IMR-90 (cell line): ENCODE results near the gene PHOSPHO2. TPM values are rescaled to one million over a fixed set of nuclear protein-coding genes. Genes with fewer than 3 reads are reported as not detected.

Experiments
- ATAC-seq: fragments of 200-7000 bp; cut with Tn5 transposase; 2 replicates; pipeline ENCODE4 v1.9.1; 2020; ENCODE audit warnings: low read depth, mild to moderate bottlenecking, moderate library complexity
- BruUV-seq: library from RNA; stranded (reverse); fragments of 400-500 nt; replicated peaks from 2 replicates; lab custom pipeline; 2021; lab: Mats Ljungman, UMichigan
- CTCF ChIA-PET: fragments of 300-600 bp; formaldehyde crosslinking; extraction: SDS; loops from one replicate; lab custom pipeline; 2021; ENCODE audit warnings: antibody characterized with exemption; lab: Yijun Ruan, JAX
- POLR2A ChIA-PET: fragments of 300-600 bp; sonication (Branson Sonifier 250); formaldehyde crosslinking; loops from one replicate; lab custom pipeline; 2022; ENCODE audit warnings: antibody characterized with exemption; ENCODE audit not compliant: unreplicated experiment; lab: Charles Lee
- DNase-seq: peaks from one replicate; pipeline ENCODE4 v3.0.0; 2013
- H2AFZ ChIP-seq: replicated peaks from 2 replicates; pipeline ENCODE3; 2013; ENCODE audit warnings: low read length, mild to moderate bottlenecking; ENCODE audit not compliant: poor library complexity
- H2AK5ac ChIP-seq: 2 replicates; pipeline ENCODE4 v1.6.1; 2013; ENCODE audit warnings: low read depth, low read length, inconsistent platforms
- H2AK9ac ChIP-seq: replicated peaks from 2 replicates; pipeline ENCODE3; 2013; ENCODE audit warnings: mild to moderate bottlenecking, low read depth, low read length, moderate library complexity; ENCODE audit not compliant: poor library complexity
- H2BK120ac ChIP-seq: 2 replicates; pipeline ENCODE4 v1.6.1; 2013; ENCODE audit warnings: low read depth, low read length, inconsistent platforms
- H2BK15ac ChIP-seq: 3 replicates; pipeline ENCODE4 v1.6.1; 2013; ENCODE audit warnings: low read depth, low read length, inconsistent platforms
- H2BK20ac ChIP-seq: 2 replicates; pipeline ENCODE4 v1.6.1; 2013; ENCODE audit warnings: low read depth, mild to moderate bottlenecking, inconsistent platforms, low read length, moderate library complexity
- H2BK5ac ChIP-seq: 2 replicates; pipeline ENCODE4 v1.6.1; 2013; ENCODE audit warnings: mild to moderate bottlenecking, low read depth, low read length, inconsistent platforms; ENCODE audit not compliant: poor library complexity, severe bottlenecking
- H3K14ac ChIP-seq: replicated peaks from 2 replicates; pipeline ENCODE4 v1.6.1; 2013; ENCODE audit warnings: low read depth, low read length, inconsistent platforms
- H3K18ac ChIP-seq: 2 replicates; pipeline ENCODE4 v1.6.1; 2013; ENCODE audit warnings: low read depth, low read length, control low read depth
- H3K23ac ChIP-seq: 2 replicates; pipeline ENCODE4 v1.6.1; 2013; ENCODE audit warnings: low read depth, low read length, inconsistent platforms
- H3K27ac ChIP-seq: 2 replicates; pipeline ENCODE4 v1.5.1; 2013; ENCODE audit warnings: mild to moderate bottlenecking, control low read depth, low read length; ENCODE audit not compliant: insufficient read depth
- H3K27me3 ChIP-seq: 2 replicates; pipeline ENCODE4 v1.6.1; 2013; ENCODE audit warnings: low read length; ENCODE audit not compliant: control insufficient read depth, insufficient read depth
- H3K36me3 ChIP-seq: 2 replicates; pipeline ENCODE4 v1.6.1; 2013; ENCODE audit warnings: low read length, mixed read lengths; ENCODE audit not compliant: control insufficient read depth, insufficient read depth
- H3K4ac ChIP-seq: 2 replicates; pipeline ENCODE4 v1.6.1; 2013; ENCODE audit warnings: low read depth, low read length, inconsistent platforms
- H3K4me1 ChIP-seq: 2 replicates; pipeline ENCODE4 v1.6.1; 2013; ENCODE audit warnings: low read length, mixed read lengths; ENCODE audit not compliant: control insufficient read depth, insufficient read depth
- H3K4me2 ChIP-seq: 2 replicates; pipeline ENCODE4 v1.6.1; 2013; ENCODE audit warnings: low read depth, mild to moderate bottlenecking, control low read depth, low read length, moderate library complexity
- H3K4me3 ChIP-seq: 2 replicates; pipeline ENCODE4 v1.5.1; 2013; ENCODE audit warnings: low read depth, mild to moderate bottlenecking, control low read depth, low read length, moderate library complexity; ENCODE audit not compliant: insufficient read depth
- H3K56ac ChIP-seq: 2 replicates; pipeline ENCODE4 v1.6.1; 2013; ENCODE audit warnings: low read length, inconsistent platforms; ENCODE audit not compliant: insufficient read depth; ENCODE audit errors: extremely low read depth
- H3K79me1 ChIP-seq, 2 experiments: 2 replicates each; pipeline ENCODE4 v1.6.1; 2013; ENCODE audit warnings: low read length in 2 of 2, inconsistent platforms in 1 of 2, low read depth in 1 of 2
- H3K9ac ChIP-seq: 2 replicates; pipeline ENCODE4 v1.6.1; 2013; ENCODE audit warnings: low read depth, low read length, control low read depth
- H3K9me1 ChIP-seq: 2 replicates; pipeline ENCODE4 v1.6.1; 2013; ENCODE audit warnings: low read length, inconsistent platforms; ENCODE audit not compliant: insufficient read depth
- H3K9me3 ChIP-seq: 2 replicates; pipeline ENCODE4 v1.6.1; 2013; ENCODE audit warnings: low read length; ENCODE audit not compliant: control insufficient read depth, insufficient read depth
- H4K20me1 ChIP-seq: 2 replicates; pipeline ENCODE4 v1.6.1; 2013; ENCODE audit warnings: low read length, inconsistent platforms; ENCODE audit not compliant: insufficient read depth
- H4K5ac ChIP-seq: 2 replicates; pipeline ENCODE4 v1.6.1; 2013; ENCODE audit warnings: mild to moderate bottlenecking, low read depth, low read length, control low read depth
- H4K8ac ChIP-seq, 2 experiments: 2 replicates each; pipeline ENCODE4 v1.6.1; 2013; ENCODE audit warnings: low read depth in 2 of 2, low read length in 2 of 2, control low read depth in 1 of 2, inconsistent platforms in 1 of 2
- H4K91ac ChIP-seq: 2 replicates; pipeline ENCODE4 v1.6.1; 2013; ENCODE audit warnings: low read depth, low read length, inconsistent platforms; ENCODE audit not compliant: insufficient read depth
- BHLHE40 ChIP-seq: fragments of 150-350 bp; IDR thresholded peaks from 2 replicates; pipeline ENCODE4 v1.6.1; 2016; ENCODE audit warnings: mild to moderate bottlenecking, low read depth, low read length
- MAZ ChIP-seq: IDR thresholded peaks from 2 replicates; pipeline ENCODE4 v1.6.1; 2012; ENCODE audit warnings: low read depth, mild to moderate bottlenecking, low read length, improper control_type of control experiment, moderate library complexity, borderline replicate concordance
- RAD21 ChIP-seq: IDR thresholded peaks from 2 replicates; pipeline ENCODE4 v1.6.1; 2012; ENCODE audit warnings: low read length, improper control_type of control experiment
- USF2 ChIP-seq: fragments of 150-350 bp; IDR thresholded peaks from 2 replicates; pipeline ENCODE4 v1.6.1; 2017; ENCODE audit warnings: mild to moderate bottlenecking, antibody characterized with exemption, low read length, low read depth
- WGBS, 2 experiments: methylation state at CpG; one replicate each; pipeline versions ENCODE4 v1.1.5 to v1.1.7; 2013; ENCODE audit warnings: missing lambda C conversion rate in 2 of 2; ENCODE audit not compliant: insufficient read length in 1 of 2; ENCODE audit errors: extremely low coverage in 2 of 2; 5-methylcytosine and 5-hydroxymethylcytosine counted together
- dilution Hi-C: fragments of 300-500 bp; cut with HindIII; formaldehyde crosslinking; loops from one replicate; pipeline ENCODE4 v1.14.3; 2018; ENCODE audit warnings: low sequenced_read_pairs; ENCODE audit not compliant: unreplicated experiment
- in situ Hi-C: fragments of 300-500 bp; cut with MboI; formaldehyde crosslinking; loops from 3 replicates; pipeline ENCODE4 v1.14.3; 2019; ENCODE audit warnings: low sequenced_read_pairs, inconsistent platforms, mixed read lengths
- intact Hi-C: fragments of 100-400 bp; cut with micrococcal nuclease; formaldehyde crosslinking; loops from 2 replicates; pipeline ENCODE4 v1.10.0; 2022
- polyA plus RNA-seq, 3 experiments: library from polyadenylated mRNA; depleted of rRNA; stranded (reverse); fragments of >200 nt; gene quantifications; 2 replicates each; pipeline ENCODE4 v1.2.3, GENCODE V29; 2012; ENCODE audit warnings: low replicate concordance in 1 of 3
- total RNA-seq: library from RNA; depleted of rRNA; stranded (reverse); fragments of >200 nt; gene quantifications from 2 replicates; pipeline ENCODE4 v1.2.3, GENCODE V29; 2012

Gene PHOSPHO2
- total and polyA plus RNA-seq, 2 of the 4 experiments (the other 2 are of a cell fraction), result 0.48 to 0.54 TPM

GRCh38 chr2:169692718-169693117 is 1.6 kb upstream of the PHOSPHO2 start:
- Histone ChIP-seq H3K9me3 (no peaks in the 10 kb centered on the region), H3K9me1 (no peaks in the 10 kb centered on the region), H2AK9ac (no peak overlapping the region), H3K36me3 (no peaks in the 10 kb centered on the region), H3K79me1 (peaks cover 5 to 7% of the 10 kb centered on the region in 2 experiments; a peak in 1 of 4 replicates), H3K4me3 (no peak overlapping the region), H3K18ac (no peak overlapping the region; the same call in 1 of the 2 replicates), H2BK15ac (no peak overlapping the region), H3K14ac (no peak overlapping the region), H3K4ac (no peak overlapping the region), H2BK20ac (no peak overlapping the region), H3K23ac (no peak overlapping the region), H2AFZ (no peak overlapping the region), H2AK5ac (no peak overlapping the region), H4K91ac (no peak overlapping the region), H2BK5ac (no peak overlapping the region), H4K20me1 (no peaks in the 10 kb centered on the region), H3K56ac (no peak overlapping the region), H2BK120ac (no peak overlapping the region), H3K9ac (no peak overlapping the region), H3K27me3 (no peaks in the 10 kb centered on the region), H3K4me1 (no peaks in the 10 kb centered on the region; the same call in 1 of the 2 replicates), H3K27ac (no peak overlapping the region; the same call in 1 of the 2 replicates), H4K5ac (no peak overlapping the region), H3K4me2 (no peak overlapping the region; the same call in 1 of the 2 replicates), H4K8ac (no peak overlapping the region)
- BruUV-seq, result no TSS peak
- intact Hi-C loops (no loop called here), in situ Hi-C loops (no loop called here), dilution Hi-C loops (no loop called here)
- ATAC-seq (no peak), DNase-seq (no peak)
- ChIA-PET POLR2A (no interaction called here), CTCF (no interaction called here)
- WGBS, 2 experiments, result no CpG with 5 or more reads among the region's 3 CpGs
- TF ChIP-seq USF2 (no peak), BHLHE40 (no peak), MAZ (no peak), RAD21 (no peak)
